ENCODE data around the gene ADAMTS17. TPM values are rescaled to one million over a fixed set of nuclear protein-coding genes. Genes with fewer than 3 reads are reported as not detected.

The ADAMTS17 gene
- total and polyA plus RNA-seq, 11 donors, result 0.30 to 2.4 (median 1.2) TPM

DNA sequence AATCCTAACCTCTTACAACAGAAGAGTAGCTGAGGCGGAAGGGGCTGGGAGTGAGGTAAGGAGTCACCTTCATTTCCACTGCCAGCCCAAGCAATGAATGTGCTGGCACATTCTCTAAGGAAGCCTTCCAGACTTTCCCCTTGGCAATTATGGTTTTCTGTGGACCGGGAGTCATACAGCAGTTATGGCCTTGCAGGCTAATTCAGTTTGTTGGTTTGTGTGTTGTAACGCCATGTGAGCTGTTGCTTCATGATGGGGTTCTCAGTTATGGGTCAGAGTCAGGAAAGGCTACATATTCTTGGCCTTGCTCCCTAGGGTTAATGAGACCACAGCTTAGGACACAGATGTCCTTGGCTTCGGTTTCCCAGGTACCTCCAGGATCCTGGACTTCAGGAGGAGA, 137.0 kb downstream of the ADAMTS17 start:
- intact Hi-C loops (cut with DNase I), result loop anchor here in 1 of 10 donors (10.0 kb wide), 1 partner anchor 90 kb away; no protein-coding TSS in a partner anchor
- Histone ChIP-seq H3K4me3 (no peak overlapping the region), H3K9me3 (no peaks in the 10 kb centered on the region), H3K4me1 (peaks cover 0 to 12% (median 0%) of the 10 kb centered on the region in 12 donors), H3K36me3 (no peaks in the 10 kb centered on the region), H3K27me3 (no peaks in the 10 kb centered on the region), H3K27ac (no peak overlapping the region)
- no peak for DNase-seq
- TF ChIP-seq, protein P1, sequence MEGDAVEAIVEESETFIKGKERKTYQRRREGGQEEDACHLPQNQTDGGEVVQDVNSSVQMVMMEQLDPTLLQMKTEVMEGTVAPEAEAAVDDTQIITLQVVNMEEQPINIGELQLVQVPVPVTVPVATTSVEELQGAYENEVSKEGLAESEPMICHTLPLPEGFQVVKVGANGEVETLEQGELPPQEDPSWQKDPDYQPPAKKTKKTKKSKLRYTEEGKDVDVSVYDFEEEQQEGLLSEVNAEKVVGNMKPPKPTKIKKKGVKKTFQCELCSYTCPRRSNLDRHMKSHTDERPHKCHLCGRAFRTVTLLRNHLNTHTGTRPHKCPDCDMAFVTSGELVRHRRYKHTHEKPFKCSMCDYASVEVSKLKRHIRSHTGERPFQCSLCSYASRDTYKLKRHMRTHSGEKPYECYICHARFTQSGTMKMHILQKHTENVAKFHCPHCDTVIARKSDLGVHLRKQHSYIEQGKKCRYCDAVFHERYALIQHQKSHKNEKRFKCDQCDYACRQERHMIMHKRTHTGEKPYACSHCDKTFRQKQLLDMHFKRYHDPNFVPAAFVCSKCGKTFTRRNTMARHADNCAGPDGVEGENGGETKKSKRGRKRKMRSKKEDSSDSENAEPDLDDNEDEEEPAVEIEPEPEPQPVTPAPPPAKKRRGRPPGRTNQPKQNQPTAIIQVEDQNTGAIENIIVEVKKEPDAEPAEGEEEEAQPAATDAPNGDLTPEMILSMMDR (IDR thresholded peaks at IDR 0.05), result no peak
- no peak for ATAC-seq
- WGBS, 4 donors, result 92 to 97% (median 96%) methylated on average over 3 to 4 of the region's 4 CpGs

DNA sequence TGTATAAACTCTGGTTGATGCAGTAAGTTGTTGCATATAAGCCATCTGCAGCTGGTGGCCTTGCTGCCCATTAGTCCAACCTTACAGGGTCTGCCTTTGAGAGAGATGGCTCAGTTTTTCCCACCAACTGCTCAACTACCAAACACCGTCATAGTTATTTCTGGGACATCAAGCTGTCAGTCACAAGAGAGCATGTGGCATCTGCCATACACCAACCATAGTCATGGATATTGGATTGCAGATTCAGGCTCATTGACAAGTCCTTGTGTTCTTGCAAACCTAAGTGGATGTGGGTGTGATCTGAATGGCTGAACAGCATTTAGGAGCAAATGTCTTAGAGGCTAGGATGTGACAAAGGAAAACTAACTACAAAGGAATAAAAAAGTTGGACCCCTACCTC, 137.6 kb downstream of the ADAMTS17 start:
- Histone ChIP-seq H3K4me1 (peaks cover 0 to 12% (median 0%) of the 10 kb centered on the region in 12 donors), H3K9me3 (no peaks in the 10 kb centered on the region), H3K27ac (no peak overlapping the region), H3K36me3 (no peaks in the 10 kb centered on the region), H3K4me3 (no peak overlapping the region), H3K27me3 (no peaks in the 10 kb centered on the region)
- no peak for TF ChIP-seq POLR2A (IDR thresholded peaks at IDR 0.05)
- TF ChIP-seq, protein P1 (IDR thresholded peaks at IDR 0.05), result no peak
- WGBS, 4 donors, result 94 to 99% (median 95%) methylated on average over 1 of the region's 1 CpG
- DNase-seq (no peak), ATAC-seq (no peak)
- intact Hi-C loops (cut with DNase I), result loop anchor here in 1 of 10 donors (10.0 kb wide), 1 partner anchor 89 kb away; no protein-coding TSS in a partner anchor

DNA sequence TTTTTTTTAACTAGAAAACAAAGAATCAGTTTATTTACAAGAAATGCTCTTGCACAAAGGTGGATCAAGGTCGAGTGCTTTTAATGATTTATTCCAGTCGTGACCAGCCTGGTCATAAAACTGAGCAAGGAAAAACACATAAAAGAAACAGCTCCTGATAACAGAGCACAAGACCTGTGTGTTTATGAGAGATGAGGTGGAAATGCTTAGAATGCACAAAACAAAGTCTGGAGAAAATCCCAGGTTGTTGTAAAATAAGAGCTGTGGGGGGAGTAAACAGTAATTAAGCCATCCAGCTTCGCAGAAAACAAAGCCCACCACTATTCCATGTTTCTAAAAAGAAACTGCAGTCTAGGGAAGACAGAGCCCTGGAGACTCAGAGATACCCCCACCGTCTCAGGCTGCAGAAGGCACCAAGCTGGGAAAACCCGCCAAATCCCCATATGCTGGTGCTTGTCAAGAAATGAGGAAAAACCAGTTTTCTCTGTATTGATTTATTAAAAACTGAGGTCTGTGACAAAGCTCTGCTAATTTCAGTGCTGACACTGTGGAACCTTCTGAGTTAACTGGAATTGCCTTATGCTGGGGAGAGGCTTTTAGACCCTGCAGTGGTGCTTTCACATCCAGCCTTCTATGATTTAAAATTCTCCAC, 139.3 kb downstream of the ADAMTS17 start:
- WGBS, 4 donors, result 78 to 85% (median 81%) methylated on average over 5 of the region's 5 CpGs
- Histone ChIP-seq H3K27me3 (no peaks in the 10 kb centered on the region), H3K4me3 (no peak overlapping the region), H3K4me1 (peaks cover 0 to 12% (median 0%) of the 10 kb centered on the region in 12 donors), H3K27ac (no peak overlapping the region), H3K36me3 (no peaks in the 10 kb centered on the region), H3K9me3 (no peaks in the 10 kb centered on the region)
- intact Hi-C loops (cut with DNase I), result loop anchor here in 1 of 10 donors (10.0 kb wide), 1 partner anchor 88 kb away; no protein-coding TSS in a partner anchor
- no peak for ATAC-seq
- no peak for DNase-seq
- TF ChIP-seq, protein P1 (IDR thresholded peaks at IDR 0.05), result no peak
- no peak for TF ChIP-seq POLR2A (IDR thresholded peaks at IDR 0.05)

DNA sequence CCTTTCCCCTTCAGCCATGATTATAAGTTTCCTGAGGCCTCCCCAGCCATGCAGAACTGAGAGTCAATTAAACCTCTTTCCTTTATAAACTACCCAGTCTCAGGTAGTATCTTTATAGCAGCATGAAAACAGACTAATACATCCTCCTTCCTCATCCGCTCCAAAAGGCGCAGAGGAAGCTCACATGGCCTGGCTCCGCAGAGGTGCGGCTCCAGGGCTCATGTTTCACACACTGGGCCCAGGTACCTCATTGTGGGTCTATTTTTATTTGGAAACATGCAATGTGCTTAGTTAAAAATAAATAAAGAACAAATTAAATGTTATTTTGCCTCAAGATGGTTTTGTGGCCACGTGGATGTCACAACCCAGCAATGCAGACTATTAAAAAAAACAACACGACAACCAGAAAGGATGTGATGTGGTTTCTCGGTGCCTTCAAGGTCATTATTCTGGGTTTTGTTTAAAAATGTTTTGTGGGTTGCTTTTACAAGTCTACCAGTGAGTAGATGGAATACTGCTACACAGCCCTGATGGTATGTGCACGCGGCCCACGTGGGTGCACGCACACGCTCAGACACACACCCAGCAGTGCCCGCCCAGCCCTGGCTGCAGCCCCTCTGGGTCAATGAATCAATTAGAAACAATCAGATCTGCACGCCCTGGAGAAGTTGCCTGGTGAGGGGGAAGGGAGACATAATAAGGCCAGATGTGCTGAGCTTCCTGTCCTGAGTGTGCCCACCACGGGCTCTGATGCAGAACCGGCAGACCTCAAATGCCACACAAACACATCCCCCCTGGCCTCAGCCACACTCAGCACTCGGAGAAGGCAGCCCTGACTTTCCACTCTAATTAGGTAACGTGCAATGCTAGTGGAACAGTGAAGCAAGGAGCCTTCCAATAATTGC, 140.1 kb downstream of the ADAMTS17 start:
- no peak for DNase-seq
- WGBS, 4 donors, result 77 to 82% (median 80%) methylated on average over 18 of the region's 18 CpGs
- TF ChIP-seq, protein P1 (IDR thresholded peaks at IDR 0.05), result no peak
- no peak for TF ChIP-seq POLR2A (IDR thresholded peaks at IDR 0.05)
- Histone ChIP-seq H3K9me3 (no peaks in the 10 kb centered on the region), H3K4me1 (peaks cover 0 to 6% (median 0%) of the 10 kb centered on the region in 12 donors), H3K36me3 (no peaks in the 10 kb centered on the region), H3K4me3 (no peak overlapping the region), H3K27me3 (no peaks in the 10 kb centered on the region), H3K27ac (no peak overlapping the region)
- ATAC-seq, result no peak
- intact Hi-C loops (cut with DNase I), result loop anchor here in 1 of 10 donors (10.0 kb wide), 1 partner anchor 87 kb away; no protein-coding TSS in a partner anchor

Data from heart left ventricle (tissue), 16 donors.